Neuronal stem cell (in vitro differentiated cells): ENCODE results near the gene FMO5.

Experiments used
- DNase-seq: peaks from one replicate; pipeline ENCODE4 v3.0.0-alpha.2; 2013; ENCODE audit warnings: low spot score
- H2AFZ ChIP-seq: one replicate; pipeline ENCODE4 v1.6.1; 2013; ENCODE audit warnings: mild to moderate bottlenecking, low read length, inconsistent platforms
- H2AK5ac ChIP-seq: 2 replicates; pipeline ENCODE4 v1.6.1; 2013; ENCODE audit warnings: low read depth, mild to moderate bottlenecking, inconsistent platforms, low read length, moderate library complexity, mixed read lengths
- H2BK120ac ChIP-seq: 2 replicates; pipeline ENCODE4 v1.6.1; 2013; ENCODE audit warnings: low read depth, mild to moderate bottlenecking, inconsistent platforms, low read length, moderate library complexity, mixed read lengths
- H2BK12ac ChIP-seq: one replicate; pipeline ENCODE4 v1.6.1; 2013; ENCODE audit warnings: low read length, inconsistent platforms
- H2BK15ac ChIP-seq: 2 replicates; pipeline ENCODE4 v1.6.1; 2013; ENCODE audit warnings: mild to moderate bottlenecking, low read length, inconsistent platforms, mixed read lengths
- H2BK5ac ChIP-seq: one replicate; pipeline ENCODE4 v1.6.1; 2013; ENCODE audit warnings: inconsistent platforms, mild to moderate bottlenecking, low read length, moderate library complexity
- H3K14ac ChIP-seq: one replicate; pipeline ENCODE4 v1.6.1; 2013; ENCODE audit warnings: low read length, inconsistent platforms
- H3K18ac ChIP-seq: 2 replicates; pipeline ENCODE4 v1.6.1; 2013; ENCODE audit warnings: low read length, inconsistent platforms
- H3K23ac ChIP-seq: 2 replicates; pipeline ENCODE4 v1.6.1; 2013; ENCODE audit warnings: low read depth, mild to moderate bottlenecking, mixed read lengths, low read length, inconsistent platforms; ENCODE audit not compliant: poor library complexity
- H3K27ac ChIP-seq: replicated peaks from 3 replicates; pipeline ENCODE4 v1.5.1; 2013; ENCODE audit warnings: low read length, inconsistent platforms
- H3K27me3 ChIP-seq, 3 experiments: 2 replicates each; pipeline ENCODE4 v1.6.1; 2013; ENCODE audit warnings: low read length in 3 of 3, mild to moderate bottlenecking in 2 of 3, inconsistent platforms in 1 of 3, low read depth in 1 of 3, mixed read lengths in 1 of 3, moderate library complexity in 1 of 3; ENCODE audit not compliant: control insufficient read depth in 3 of 3, insufficient read depth in 3 of 3
- H3K36me3 ChIP-seq, 2 donors: replicated peaks in 1 of 2; 2 replicates each; pipeline ENCODE4 v1.6.1; 2013; ENCODE audit warnings: low read length in 2 of 2; ENCODE audit not compliant: control insufficient read depth in 2 of 2, insufficient read depth in 2 of 2
- H3K4ac ChIP-seq: 2 replicates; pipeline ENCODE4 v1.6.1; 2013; ENCODE audit warnings: inconsistent platforms, mild to moderate bottlenecking, low read length, moderate library complexity
- H3K4me1 ChIP-seq, 2 donors: 1 replicate in 1 of 2; 2 replicates in 1 of 2; pipeline ENCODE4 v1.6.1; 2013; ENCODE audit warnings: low read length in 2 of 2, low read depth in 1 of 2; ENCODE audit not compliant: control insufficient read depth in 2 of 2, insufficient read depth in 1 of 2
- H3K4me2 ChIP-seq: one replicate; pipeline ENCODE4 v1.6.1; 2013; ENCODE audit warnings: mild to moderate bottlenecking, low read length, inconsistent platforms; ENCODE audit not compliant: insufficient read depth, poor library complexity, severe bottlenecking
- H3K4me3 ChIP-seq, 2 donors: 2 replicates each; pipeline ENCODE4 v1.5.1; 2013; ENCODE audit warnings: low read length in 2 of 2, mild to moderate bottlenecking in 2 of 2, inconsistent platforms in 1 of 2, moderate library complexity in 1 of 2
- H3K79me1 ChIP-seq: one replicate; pipeline ENCODE4 v1.6.1; 2013; ENCODE audit warnings: low read depth, mild to moderate bottlenecking, inconsistent platforms, low read length, moderate library complexity
- H3K9ac ChIP-seq: one replicate; pipeline ENCODE4 v1.6.1; 2013; ENCODE audit warnings: mild to moderate bottlenecking, low read depth, low read length, inconsistent platforms; ENCODE audit not compliant: poor library complexity
- H3K9me3 ChIP-seq, 2 donors: replicated peaks in 1 of 2; 2 replicates each; pipeline versions ENCODE3 to v1.6.1; 2013; ENCODE audit warnings: low read length in 2 of 2, mild to moderate bottlenecking in 2 of 2, inconsistent platforms in 1 of 2, low read depth in 1 of 2, mixed read lengths in 1 of 2, moderate library complexity in 1 of 2; ENCODE audit not compliant: control insufficient read depth in 2 of 2, insufficient read depth in 1 of 2
- H4K8ac ChIP-seq: one replicate; pipeline ENCODE4 v1.6.1; 2013; ENCODE audit warnings: low read depth, mild to moderate bottlenecking, inconsistent platforms, low read length, moderate library complexity
- H4K91ac ChIP-seq: one replicate; pipeline ENCODE4 v1.6.1; 2013; ENCODE audit warnings: low read length, low read depth, mild to moderate bottlenecking, inconsistent platforms; ENCODE audit not compliant: poor library complexity
- WGBS, 2 donors: extraction: QIAGEN DNeasy Blood & Tissue Kit; methylation state at CpG; one replicate each; pipeline ENCODE4 v1.1.7; 2013; ENCODE audit warnings: missing lambda C conversion rate in 2 of 2, mixed read lengths in 1 of 2; ENCODE audit not compliant: insufficient read length in 2 of 2, insufficient replicate concordance in 1 of 2; ENCODE audit errors: extremely low coverage in 2 of 2; 5-methylcytosine and 5-hydroxymethylcytosine counted together

The FMO5 gene

DNA sequence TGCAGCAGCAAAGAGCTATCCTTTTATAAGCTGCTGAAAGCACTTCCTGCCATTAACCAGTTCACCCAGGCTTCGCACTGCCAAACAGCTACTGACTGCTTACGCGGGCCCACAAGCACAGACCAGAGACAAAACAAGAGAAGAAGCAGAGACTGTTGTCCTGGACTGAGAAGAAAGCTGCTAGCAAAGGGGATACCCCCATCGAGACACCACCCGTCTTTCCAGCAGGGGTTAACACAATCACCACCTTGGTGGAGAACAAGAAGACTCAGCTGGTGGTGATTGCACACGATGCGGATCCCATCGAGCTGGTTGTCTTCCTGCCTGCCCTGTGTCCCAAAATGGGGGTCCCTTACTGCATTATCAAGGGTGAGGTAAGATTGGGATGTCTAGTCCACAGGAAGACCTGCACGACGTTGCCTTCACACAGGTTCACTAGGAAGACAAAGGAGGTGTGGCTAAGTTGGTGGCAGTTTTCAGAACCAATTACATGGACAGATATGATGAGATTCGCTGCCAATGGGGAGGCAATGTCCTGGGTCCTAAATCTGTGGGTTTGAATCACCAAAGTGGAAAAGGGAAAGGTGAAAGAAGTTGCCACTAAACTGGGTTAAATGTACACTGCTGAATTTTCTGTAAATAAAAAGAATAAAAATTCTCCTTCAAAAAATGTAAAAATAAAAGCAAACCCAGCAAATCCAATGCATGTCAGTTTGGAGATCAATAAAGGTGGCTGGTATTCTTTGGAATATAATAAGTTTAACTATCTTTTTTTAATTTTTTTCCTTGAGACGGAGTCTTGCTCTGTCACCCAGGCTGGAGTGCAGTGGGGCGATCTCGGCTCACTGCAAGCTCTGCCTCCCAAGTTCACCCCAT, 1.2 kb downstream of the FMO5 start:
- H3K9me3 ChIP-seq, result no peaks in the 10 kb centered on the region
- no peak overlapping the region for H2AK5ac ChIP-seq
- H3K4me3 ChIP-seq, result no peak overlapping the region
- no peak overlapping the region for H4K91ac ChIP-seq
- peak overlapping the region; percentile 71 for H2AFZ ChIP-seq
- no peaks in the 10 kb centered on the region for H3K36me3 ChIP-seq
- no peak overlapping the region for H2BK12ac ChIP-seq
- no peak overlapping the region for H3K4me2 ChIP-seq
- no peak overlapping the region for H2BK5ac ChIP-seq
- no peak overlapping the region for H3K18ac ChIP-seq
- no peak overlapping the region for H3K27ac ChIP-seq
- H3K9ac ChIP-seq, result no peak overlapping the region
- H2BK15ac ChIP-seq, result no peak overlapping the region
- no peak overlapping the region for H3K14ac ChIP-seq
- WGBS, 2 donors, result no CpG with 5 or more reads among the region's 14 CpGs
- H4K8ac ChIP-seq, result no peak overlapping the region
- no peak overlapping the region for H2BK120ac ChIP-seq
- H3K4ac ChIP-seq, result no peak overlapping the region
- no peaks in the 10 kb centered on the region for H3K79me1 ChIP-seq
- H3K23ac ChIP-seq, result no peak overlapping the region
- peaks cover 0 to 3% of the 10 kb centered on the region in 2 donors for H3K4me1 ChIP-seq
- peaks cover 0 to 12% (median 3%) of the 10 kb centered on the region in 3 experiments for H3K27me3 ChIP-seq
- DNase-seq, result no peak

DNA sequence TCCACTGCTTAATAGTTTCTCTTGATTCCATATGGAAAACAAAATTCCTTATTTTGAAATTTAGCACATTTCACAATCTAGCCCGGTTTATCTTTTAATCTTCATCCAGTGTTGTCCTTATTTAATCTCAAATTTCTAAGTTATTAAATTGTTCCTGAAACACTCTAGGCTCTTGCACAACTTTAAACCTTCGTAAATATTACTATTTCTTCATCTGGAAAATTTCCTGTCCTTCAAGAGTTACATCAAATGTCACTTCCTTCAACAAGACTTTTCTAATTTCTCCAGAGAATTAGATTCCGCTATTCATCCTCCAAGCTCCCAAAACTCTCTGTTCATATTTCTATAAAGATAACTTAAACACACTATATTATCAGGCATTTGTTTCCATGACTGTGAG, 6.5 kb downstream of the FMO5 start:
- H2AK5ac ChIP-seq, result no peak overlapping the region
- no peaks in the 10 kb centered on the region for H3K9me3 ChIP-seq
- H3K14ac ChIP-seq, result no peak overlapping the region
- no peak overlapping the region for H3K27ac ChIP-seq
- H4K91ac ChIP-seq, result no peak overlapping the region
- no peaks in the 10 kb centered on the region for H3K36me3 ChIP-seq
- H4K8ac ChIP-seq, result no peak overlapping the region
- no CpG with 5 or more reads among the region's 3 CpGs for WGBS, 2 donors
- no peaks in the 10 kb centered on the region for H3K27me3 ChIP-seq
- H2BK5ac ChIP-seq, result no peak overlapping the region
- H2AFZ ChIP-seq, result no peak overlapping the region
- no peak overlapping the region for H3K18ac ChIP-seq
- H3K4me1 ChIP-seq, result no peaks in the 10 kb centered on the region
- H3K4me3 ChIP-seq, result no peak overlapping the region
- H2BK15ac ChIP-seq, result no peak overlapping the region
- H3K4ac ChIP-seq, result no peak overlapping the region
- no peak overlapping the region for H3K9ac ChIP-seq
- H2BK120ac ChIP-seq, result no peak overlapping the region
- H3K23ac ChIP-seq, result no peak overlapping the region
- H2BK12ac ChIP-seq, result no peak overlapping the region
- H3K79me1 ChIP-seq, result no peaks in the 10 kb centered on the region
- no peak overlapping the region for H3K4me2 ChIP-seq
- no peak for DNase-seq

DNA sequence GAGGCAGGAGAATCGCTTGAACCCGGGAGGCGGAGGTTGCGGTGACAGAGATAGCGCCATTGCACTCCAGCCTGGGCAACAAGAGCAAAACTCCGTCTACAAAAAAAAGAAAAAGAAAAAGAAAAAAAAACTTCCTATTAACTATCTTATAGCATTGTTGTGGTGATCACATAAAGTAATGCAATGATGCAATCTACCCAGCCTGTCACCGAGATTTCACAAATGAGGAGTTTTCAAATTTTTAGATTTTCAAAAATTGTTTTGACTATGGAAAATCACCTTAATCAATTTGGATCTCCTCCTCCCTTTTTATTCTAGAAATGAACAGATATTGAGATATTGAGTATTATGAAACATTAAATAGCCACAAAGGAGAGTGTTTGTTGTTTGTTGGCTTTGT, 8.0 kb downstream of the FMO5 start:
- no peak overlapping the region for H2AK5ac ChIP-seq
- no peak overlapping the region for H3K4me2 ChIP-seq
- H3K4me3 ChIP-seq, result no peak overlapping the region
- no peak overlapping the region for H3K4ac ChIP-seq
- peaks cover 4% of the 10 kb centered on the region in 2 donors for H3K4me1 ChIP-seq
- no peaks in the 10 kb centered on the region for H3K9me3 ChIP-seq
- no peak for DNase-seq
- H2BK12ac ChIP-seq, result no peak overlapping the region
- H4K91ac ChIP-seq, result no peak overlapping the region
- no peaks in the 10 kb centered on the region for H3K27me3 ChIP-seq
- H2BK120ac ChIP-seq, result no peak overlapping the region
- H2BK15ac ChIP-seq, result no peak overlapping the region
- no peak overlapping the region for H3K23ac ChIP-seq
- no peaks in the 10 kb centered on the region for H3K36me3 ChIP-seq
- no peak overlapping the region for H3K14ac ChIP-seq
- no peak overlapping the region for H3K27ac ChIP-seq
- no peak overlapping the region for H2AFZ ChIP-seq
- no peak overlapping the region for H3K18ac ChIP-seq
- H3K9ac ChIP-seq, result no peak overlapping the region
- H2BK5ac ChIP-seq, result no peak overlapping the region
- no CpG with 5 or more reads among the region's 7 CpGs for WGBS, 2 donors
- no peaks in the 10 kb centered on the region for H3K79me1 ChIP-seq
- no peak overlapping the region for H4K8ac ChIP-seq

DNA sequence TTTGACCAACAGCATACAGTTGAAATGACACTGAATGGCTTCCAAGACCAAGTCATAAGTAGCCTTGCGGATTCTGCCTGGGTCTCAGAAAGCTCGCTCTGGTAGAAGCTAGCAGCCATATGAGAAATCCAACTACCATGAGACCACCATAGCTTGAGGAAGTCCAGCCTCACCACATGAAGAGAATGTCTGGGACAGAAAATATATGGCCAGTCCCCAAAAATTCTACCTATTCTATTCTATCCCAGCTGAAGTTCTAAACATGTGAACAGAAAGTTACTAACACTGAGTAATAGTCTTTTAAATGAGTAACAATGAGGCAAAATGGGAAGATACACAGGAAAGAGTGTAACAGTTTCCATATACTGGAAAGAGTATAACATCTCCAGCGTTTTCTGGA, 9.0 kb downstream of the FMO5 start:
- whole genome bisulfite sequencing, 2 donors, result no CpG with 5 or more reads among the region's 3 CpGs
- no peak overlapping the region for H2AK5ac ChIP-seq

More for the DNA sequence above, 9.0 kb downstream of the FMO5 start:
- no peak for DNase-seq
- Histone ChIP-seq H4K8ac (no peak overlapping the region), H3K9ac (no peak overlapping the region), H2BK120ac (no peak overlapping the region), H3K27me3 (no peaks in the 10 kb centered on the region), H3K36me3 (no peaks in the 10 kb centered on the region), H3K4me1 (peaks cover 4 to 7% of the 10 kb centered on the region in 2 donors), H3K14ac (no peak overlapping the region), H2BK5ac (no peak overlapping the region), H3K4me3 (no peak overlapping the region), H3K18ac (no peak overlapping the region), H2BK12ac (no peak overlapping the region), H3K23ac (no peak overlapping the region), H2AFZ (no peak overlapping the region), H2BK15ac (no peak overlapping the region), H3K79me1 (no peaks in the 10 kb centered on the region), H3K9me3 (no peaks in the 10 kb centered on the region), H3K4me2 (no peak overlapping the region), H4K91ac (no peak overlapping the region), H3K4ac (no peak overlapping the region), H3K27ac (no peak overlapping the region)
